DMS153 treated with DMSO at 0.1 percent for 48 hours (cell line): Measurements from ENCODE around the gene POU6F2.
A peak's percentile ranks its signal among the peaks of the same experiment; 100 is the strongest.

ENCODE experiments used
- DNase-seq: peaks from one replicate; lab custom pipeline; 2025; ENCODE audit not compliant: unreplicated experiment; lab: John Stamatoyannopoulos, UW

Gene POU6F2

DNA sequence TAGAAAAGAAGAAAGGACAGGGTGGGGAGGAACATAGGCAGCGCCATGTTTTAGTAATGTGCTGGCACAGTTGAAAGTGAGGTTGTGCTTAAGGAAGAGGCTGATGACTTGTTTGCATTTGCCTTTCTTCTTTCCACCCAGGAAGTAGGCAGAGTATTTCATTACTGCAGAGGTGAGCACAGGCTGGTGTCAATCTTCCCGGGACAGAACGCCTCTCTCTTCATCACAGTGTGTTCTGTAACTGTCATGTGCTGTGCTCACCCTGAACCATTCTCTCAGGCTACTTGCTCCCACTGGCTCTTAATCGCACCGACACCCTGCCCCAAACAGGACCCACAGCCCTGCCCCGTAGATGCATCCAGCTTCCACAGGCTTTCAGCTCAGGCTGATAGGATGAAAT is 452.7 kb downstream of the POU6F2 start:
- DNase-seq = no peak

GRCh38 chr7:39430909-39431641 is 453.4 kb downstream of the POU6F2 start:
- no peak for DNase-seq

GRCh38 chr7:39432368-39432767 is 454.7 kb downstream of the POU6F2 start:
- no peak for DNase-seq

DNA sequence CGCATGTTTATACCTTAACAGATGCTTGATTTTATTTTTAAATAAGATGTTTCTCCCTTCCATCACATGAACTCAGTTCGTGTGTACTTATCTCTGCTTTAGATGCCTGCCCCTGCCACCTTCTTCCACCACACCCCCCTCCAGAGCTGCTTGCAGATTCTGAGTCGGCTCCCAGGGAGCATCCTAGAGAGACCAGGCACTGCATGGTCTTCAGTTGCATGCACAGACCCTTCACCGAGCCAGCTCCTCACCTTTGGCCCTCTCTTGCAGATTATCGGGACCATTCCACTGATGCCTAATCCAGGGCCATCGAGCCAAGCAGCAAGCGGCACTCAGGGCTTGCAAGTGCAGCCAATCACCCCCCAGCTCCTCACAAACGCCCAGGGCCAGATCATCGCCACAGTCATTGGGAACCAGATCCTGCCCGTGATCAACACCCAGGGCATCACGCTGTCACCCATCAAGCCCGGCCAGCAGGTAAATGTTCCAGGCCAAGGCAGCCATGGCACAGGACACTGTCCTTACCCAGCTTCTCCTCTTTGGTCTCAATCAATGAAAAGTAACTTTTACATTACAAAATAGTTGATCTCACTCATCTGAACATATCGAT is 455.2 kb downstream of the POU6F2 start:
- no peak for DNase-seq

- no peak for DNase-seq
Observed at GRCh38 chr7:39433550-39433949, 455.8 kb downstream of the POU6F2 start.

GRCh38 chr7:39434012-39434411 is 456.3 kb downstream of the POU6F2 start:
- DNase-seq = no peak

DNA sequence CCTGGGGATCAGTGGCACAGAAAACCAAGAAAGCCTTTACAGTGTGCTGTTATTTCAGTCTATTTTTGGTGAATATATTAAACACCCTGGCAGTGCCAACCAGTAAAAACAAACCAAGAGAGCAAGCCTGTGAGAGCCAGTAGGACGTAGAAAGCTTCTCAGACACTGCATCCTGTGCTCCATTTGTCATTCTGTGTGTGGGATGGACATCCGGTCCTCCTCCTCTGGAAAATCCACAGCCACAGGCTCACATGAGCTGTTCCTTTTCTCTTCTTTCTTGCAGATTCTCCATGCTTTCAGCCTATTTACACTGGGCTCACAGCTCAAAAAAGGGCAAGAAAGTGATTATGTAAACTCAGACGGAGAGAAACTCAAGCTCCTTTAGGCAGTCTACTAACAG is 468.8 kb downstream of the POU6F2 start:
- DNase-seq = no peak

DNA sequence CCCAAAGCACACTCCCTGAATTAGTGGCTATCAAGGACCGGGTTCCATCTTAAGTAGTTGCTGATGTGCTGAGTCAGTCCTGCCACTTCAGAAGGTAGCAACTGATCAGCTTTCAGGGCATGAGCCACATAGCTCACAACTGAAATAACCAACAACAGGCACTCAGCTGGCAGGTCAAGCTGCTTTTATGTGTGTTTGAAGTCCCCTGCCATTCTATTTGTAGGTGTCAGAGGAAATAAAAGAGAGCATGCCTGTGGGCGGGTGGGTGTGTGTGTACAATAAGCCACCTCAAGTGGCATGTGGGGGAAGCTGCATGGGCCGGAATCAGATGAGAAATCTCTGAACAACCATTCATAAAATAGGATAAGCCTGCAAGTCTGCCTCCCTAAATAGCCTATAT is 474.2 kb downstream of the POU6F2 start:
- DNase-seq = no peak

- peak; percentile 21 for DNase-seq
Observed at GRCh38 chr7:39453743-39454355, 476.1 kb downstream of the POU6F2 start.

DNA sequence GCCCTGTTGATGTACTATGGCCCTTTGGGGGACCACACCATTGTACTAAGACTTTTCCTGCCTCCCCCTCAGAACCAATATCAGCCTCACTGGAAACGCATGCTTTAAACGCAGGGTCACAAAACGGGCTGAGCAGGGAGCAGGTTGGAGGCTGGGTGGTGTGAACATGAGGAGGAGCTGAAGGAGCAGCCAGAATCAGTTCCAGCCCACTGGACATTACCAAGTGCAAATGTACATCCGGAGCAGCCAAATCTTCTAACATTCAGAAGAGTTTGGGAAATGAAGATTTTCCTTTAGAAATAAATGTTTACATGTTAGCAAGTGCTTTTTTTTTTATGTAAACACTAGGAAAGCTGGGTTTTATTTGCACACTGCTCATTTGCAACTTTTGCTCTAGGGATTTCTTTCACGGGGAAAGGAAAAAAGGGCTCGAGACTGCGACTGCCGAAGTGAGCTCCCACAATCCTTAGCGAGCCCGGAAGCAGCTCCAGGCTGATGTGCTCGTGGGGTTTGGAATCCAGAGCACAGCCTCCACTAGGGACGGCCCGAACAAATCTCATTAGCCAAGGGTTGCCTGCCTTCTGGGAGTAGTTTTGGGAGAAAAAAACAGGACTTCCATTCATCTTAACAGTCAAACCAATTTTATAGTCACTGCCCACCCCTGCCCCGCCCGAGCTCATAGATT is 480.5 kb downstream of the POU6F2 start:
- DNase-seq = no peak

DNA sequence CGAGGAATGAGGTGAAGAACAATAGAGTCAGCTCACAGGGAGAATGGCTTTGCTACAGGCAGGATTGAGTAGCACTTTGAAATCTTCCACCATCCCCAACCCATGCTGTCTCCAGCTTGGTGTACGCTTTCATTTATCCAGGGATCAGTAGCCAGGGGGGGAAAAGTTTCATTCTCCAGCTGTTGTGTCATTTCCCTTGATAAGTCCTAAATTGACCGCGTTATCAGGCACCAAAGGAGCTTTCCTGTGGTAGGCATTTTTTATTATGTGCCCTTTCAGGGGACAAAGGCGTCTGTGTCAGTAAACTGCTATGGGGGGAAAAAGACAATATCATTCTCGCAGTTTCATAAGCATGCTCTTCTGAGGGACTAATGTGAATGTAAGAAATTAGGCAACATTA is 481.9 kb downstream of the POU6F2 start:
- no peak for DNase-seq

DNA sequence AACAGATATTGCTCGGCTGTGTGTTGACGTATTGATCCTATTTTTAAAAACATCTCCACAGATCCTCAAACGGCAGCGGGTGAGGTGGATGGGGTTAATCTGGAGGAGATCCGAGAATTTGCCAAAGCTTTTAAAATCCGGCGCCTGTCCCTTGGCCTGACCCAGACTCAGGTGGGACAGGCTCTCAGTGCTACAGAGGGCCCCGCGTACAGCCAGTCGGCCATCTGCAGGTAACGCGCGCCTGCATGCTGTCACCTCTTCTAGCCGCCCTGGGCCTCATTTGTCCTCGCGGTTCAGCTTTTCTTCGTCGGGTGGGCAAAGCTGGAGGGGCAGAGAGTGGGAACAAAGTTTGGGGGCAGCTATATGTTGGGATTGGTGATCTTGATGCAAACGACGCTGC is 482.8 kb downstream of the POU6F2 start:
- no peak for DNase-seq

- no peak for DNase-seq
Observed at GRCh38 chr7:39461263-39461820, 483.6 kb downstream of the POU6F2 start.

DNA sequence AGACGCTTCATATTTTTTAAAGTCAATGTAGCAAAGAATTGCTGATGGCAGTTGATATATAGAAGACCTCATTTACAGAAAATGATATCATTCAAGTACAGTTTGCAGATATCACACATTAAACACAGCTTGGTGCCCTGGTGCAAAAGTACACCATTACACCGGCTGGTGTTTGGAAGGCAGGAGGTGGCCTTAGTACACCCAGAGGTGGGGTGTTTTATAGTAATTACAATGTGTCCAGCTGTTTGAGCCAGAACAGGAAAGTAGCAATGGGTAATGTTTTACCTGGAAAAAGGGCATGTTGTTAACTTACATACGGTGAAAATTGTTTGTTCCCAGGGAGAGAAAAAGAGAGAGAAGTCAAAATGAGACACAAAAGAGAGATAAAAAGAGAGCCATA is 485.5 kb downstream of the POU6F2 start:
- DNase-seq = no peak

- DNase-seq = no peak
Observed at GRCh38 chr7:39464350-39465054, 486.8 kb downstream of the POU6F2 start.

DNA sequence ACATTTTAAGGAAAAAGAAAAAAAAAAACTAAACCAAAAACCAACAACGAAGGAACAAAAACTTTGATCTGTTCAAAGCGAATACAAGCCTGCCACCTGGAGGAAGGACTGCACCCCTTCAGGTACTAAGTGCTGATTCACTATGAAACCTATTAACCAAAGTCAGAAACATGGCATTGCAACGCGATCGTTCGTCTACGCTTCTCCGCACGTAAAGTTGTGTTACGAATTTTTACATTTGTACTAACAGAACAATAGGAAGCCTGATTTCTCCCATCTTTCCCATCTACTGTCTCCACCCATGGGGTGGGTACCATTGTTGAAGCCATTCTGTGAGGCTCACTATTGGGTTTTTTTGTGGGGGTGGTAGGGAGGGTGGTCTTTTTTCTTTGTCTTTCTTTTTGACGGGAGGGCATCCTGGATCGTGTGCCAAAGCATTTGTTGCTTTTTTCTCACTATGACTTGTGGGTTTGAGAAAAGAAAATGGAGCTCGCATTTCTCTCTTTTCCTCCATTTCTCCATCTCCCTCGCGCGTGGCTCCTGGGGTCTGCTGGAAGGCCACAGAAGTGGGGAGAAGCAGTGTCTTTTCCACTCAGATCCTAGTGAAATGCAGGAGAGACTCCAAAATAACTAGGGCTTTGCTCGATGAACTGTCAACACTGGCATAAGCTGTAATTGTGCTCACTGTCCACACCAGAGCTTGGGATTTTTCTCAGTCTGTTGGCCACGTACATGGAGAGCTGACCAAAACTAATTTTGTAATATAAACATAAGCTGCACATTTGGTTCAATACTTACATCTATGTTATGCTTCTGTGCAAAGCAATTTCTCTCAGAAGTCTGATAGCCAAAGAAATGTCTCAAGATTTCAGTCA is 487.6 kb downstream of the POU6F2 start:
- peak; percentile 63 for DNase-seq

DNA sequence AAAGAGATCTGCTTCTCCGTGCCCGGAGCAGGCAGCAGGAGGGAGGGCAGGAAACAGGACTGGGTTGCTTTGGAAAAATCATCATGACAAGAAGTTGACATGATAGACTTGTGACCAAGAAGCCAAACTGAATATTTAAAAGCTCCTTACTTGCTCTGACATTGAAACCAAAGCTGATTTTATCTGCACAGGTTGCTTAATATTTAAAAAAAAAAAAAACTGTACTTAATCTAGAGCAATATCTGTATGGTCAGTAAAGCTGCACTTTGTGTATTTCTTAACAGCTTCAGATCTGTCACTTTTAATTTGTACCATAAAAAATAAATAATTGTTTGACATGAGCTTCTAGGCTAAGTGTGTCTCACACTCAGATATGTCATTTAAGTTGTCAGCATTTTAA is 490.6 kb downstream of the POU6F2 start:
- no peak for DNase-seq

DNA sequence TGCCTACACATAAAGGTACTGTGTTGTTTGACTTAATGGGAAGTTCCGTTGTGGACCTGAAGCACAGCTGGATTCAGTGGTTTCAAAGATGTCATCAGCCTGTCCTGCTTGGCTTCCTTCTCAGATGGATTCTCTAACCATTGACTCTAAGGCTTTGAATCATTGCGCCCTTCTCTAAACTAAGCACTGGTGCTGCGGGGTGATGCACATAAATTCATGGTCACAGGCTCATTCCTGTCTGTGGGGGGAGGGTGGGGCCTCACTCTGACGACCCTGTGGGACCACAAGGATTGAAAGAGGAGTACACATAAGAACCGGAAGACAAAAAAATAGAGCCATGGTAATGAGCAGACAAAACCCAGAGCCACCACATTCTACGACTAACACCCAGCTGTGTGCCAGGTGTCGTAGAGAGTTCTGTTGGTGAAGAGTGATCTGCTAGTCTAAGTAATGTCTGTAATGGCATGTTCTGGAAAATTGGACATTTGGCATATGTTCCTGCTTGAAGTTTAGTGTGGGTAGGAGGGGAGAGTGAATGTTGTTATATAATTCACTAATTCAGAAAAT is 491.2 kb downstream of the POU6F2 start:
- no peak for DNase-seq

DNA sequence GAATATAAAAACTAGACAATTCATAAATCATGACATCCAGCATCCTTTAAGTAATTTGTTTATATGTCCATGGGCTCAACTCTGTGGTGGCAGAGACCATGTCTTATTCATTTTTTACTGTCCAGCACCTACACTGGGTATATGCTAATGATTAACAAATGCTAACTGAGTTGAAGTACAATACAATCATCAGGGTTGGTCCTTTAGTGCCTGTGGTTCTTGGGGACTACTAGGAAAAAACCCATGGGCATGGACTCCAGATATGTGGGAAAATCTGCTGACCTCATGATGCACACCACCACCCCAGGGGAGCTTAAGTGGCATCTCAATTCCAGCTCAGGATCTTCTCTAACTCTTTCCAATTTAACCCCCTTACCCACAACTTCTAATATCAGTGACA is 503.2 kb downstream of the POU6F2 start:
- DNase-seq = no peak
